Stimulated activated CD4-positive, alpha-beta T cell treated with anti-CD3 and anti-CD28 coated beads, Interleukin-15, amount 100 ng/mL, for 1 hour (primary cell): Measurements from ENCODE around the gene PHF21B.
"Not testable (repeated sequence)": the region's sequence is repeated elsewhere in the genome, so short reads cannot be mapped to it uniquely, and the experiment has no call there.

Source experiments
- DNase-seq, 2 donors: peaks; one replicate each; pipeline ENCODE4 v3.0.0-alpha.2; 2020; ENCODE audit warnings: low read depth in 1 of 2, low spot score in 1 of 2

The PHF21B gene

DNA sequence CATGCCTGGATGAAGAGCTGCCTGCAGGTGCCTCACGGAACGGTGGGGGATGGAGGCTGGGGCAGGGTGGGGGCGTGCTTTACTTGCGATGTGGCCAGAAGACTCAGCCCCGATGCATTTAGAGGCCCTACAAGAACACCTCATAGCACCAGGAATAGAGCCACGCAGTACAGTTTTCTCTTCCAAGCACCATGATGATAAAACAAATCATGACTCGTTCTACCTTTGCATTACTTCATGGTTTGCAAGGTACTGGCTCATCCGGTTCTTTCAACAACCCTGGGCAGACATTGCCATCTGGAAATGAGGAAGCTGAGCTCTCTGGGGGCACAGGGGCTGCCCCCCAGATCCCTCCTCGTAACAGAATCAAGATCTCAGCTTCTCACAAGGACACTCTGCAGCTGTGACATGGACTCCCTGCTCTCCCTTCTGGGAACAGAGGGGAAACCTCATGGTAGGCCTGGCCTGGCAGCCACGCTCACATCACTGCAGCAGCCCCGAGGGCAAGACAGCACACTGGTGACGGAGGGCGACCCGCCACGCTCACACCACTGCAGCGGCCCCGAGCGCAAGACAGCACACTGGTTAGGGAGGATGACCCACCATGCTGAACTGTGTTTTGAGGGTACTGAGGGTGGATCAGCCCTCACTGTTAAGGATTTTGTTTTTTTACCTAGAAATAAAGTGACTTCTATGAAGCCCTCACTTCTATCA, 46.9 kb downstream of the PHF21B start:
- no peak for DNase-seq

DNA sequence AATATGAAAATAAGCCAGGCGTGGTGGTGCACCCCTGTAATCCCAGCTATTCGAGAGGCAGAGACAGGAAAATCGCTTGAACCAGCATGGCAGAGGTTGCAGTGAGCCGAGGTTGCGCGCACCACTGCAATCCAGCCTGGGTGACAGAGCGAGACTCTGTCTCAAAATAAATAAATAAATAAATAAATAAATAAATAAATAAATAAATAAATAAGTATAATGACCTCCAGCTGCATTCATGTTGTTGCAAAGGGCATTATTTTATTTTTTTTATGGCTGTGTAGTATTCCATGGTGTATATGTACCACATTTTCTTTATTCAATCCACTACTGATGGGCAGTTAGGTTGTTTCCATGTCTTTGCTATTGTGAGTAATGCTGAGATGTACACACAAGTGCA, 48.1 kb downstream of the PHF21B start:
- not testable (repeated sequence) for DNase-seq

DNA sequence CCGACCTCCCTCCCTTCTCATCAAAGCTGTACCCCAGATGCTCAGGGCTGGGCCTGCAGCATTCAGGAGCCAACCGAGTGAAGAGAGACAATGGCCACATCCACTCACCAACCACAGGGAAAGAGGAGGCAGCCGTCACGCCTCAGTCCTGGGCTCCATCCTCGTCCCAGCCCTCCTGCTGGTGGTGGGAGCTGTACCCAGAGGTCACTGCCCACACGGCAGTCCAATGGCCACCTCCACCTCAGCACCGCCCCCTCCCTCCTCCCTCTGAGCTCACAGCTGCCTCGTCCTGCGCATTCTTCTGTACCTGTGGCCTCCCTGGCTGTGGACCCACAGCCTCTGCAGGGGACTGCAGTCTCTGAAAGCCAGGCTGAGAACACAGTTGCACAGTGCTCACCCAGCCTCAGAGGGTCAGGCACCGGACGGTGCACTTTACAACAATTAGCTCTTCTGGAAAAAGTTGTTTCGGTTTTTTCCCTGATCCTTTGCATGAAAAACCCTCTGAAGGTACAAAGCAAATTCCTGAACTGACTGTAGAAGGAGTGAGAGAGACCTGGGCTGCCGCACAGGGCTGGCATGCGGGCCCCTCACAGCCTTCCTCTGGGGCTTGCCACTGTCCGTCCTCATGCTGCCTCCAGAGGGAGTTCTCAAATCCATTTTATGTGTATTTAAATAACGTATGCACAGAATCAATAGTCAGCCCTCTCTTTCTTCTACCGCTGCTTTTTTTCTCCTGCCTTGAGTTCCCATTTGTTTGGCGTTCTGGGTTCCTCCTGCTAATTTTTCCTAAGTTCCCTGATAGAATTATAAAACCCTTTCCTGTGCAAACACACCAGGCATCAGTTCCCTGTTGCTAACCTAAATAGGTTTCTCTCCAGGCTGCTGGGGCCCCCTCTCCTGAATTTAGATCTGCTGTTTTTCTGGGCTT, 52.7 kb downstream of the PHF21B start:
- DNase-seq: no peak

DNA sequence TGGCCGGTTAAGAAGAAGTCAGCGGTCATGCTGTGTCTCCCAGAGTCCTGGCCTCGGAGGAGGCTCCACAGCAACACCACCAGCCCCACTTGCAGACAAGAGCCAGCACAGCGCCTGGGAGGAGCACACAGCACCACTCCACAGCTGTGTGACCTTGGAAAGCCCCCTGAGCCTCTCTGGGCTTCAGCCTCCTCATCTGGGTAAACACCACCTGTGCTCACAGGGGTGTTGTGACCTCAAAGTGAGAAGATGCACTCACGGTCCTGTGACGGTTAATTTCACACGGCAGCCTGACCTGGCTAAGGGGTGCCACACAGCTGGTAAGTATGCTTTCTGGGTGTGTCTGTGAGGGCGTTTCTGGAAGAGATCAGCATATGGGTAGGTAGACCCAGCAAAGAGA, 54.7 kb downstream of the PHF21B start:
- DNase-seq: no peak

DNA sequence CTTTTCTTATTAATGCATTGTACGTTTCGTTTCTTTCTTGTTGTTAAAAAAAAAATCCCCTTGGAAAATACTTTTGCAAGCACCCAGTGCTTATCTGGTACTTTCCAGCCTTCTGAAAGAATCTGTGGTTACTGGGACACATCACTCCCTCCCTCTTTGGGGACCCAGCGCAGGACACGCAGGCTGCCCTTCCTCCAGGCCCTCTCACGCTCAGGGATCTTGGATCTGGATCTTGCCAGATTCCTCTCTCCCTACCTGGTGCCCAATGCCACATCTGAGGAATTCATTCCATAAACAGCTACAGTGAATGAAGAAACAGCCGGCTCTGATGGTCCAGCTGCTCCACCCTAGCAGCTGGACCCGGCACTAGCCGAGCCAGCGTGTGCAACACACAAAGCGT, 55.7 kb downstream of the PHF21B start:
- no peak for DNase-seq

DNA sequence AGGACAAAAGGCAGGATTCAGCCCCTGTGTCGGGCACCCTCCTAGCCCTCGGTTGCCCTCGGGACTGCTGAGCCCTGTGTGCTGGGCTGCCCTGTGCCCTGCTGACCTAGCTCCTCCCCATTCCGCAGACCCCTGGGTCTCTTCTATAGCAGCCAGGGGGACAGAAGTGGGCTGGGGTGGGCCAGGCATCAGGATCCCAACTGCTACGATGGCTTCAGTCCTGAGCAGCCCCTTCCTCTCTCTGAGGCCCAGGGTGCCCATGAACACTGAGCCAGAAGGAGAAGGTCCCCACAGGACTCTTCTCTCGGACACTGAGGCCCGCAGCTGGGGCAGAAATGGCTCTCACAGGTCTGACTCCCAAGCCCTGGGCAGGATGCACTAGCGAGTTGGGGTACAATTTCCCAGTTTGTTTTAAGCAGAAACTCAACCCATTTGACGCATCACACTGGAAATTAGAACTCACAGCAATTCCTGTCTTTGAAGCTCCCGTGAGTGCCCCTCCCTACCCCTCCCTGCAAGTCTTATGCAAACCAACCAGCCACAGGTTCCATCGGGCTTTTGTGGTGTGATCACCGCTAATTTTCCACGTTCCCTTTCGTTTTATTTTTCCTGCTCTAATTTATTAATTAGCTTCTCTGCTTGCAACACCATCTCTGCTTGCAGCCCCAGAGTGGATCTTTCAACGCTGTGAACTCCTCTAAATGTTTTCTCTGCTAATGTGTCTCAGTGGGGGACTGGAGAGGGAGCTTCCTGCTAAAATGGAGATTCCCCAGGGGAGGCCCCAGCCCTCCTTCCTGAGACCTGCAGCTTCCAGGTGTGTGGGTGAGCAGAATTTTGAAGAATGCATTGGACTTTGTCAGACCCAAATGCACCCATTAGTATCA, 56.7 kb downstream of the PHF21B start:
- DNase-seq: no peak

DNA sequence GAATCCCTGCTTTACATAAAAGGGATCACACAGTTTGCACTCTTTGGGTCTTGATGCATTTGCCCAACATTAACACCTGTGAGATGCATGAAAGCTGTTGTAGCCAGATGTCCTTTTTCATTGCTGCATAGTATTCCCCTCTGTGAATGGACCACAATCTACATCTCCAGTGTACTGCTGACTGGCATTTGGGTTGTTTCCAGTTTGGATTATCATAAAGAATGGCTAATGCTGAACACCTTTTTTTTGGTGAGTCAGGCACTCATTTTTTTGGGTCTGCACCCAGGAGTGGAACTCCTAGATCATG, 58.3 kb downstream of the PHF21B start:
- no peak for DNase-seq

DNA sequence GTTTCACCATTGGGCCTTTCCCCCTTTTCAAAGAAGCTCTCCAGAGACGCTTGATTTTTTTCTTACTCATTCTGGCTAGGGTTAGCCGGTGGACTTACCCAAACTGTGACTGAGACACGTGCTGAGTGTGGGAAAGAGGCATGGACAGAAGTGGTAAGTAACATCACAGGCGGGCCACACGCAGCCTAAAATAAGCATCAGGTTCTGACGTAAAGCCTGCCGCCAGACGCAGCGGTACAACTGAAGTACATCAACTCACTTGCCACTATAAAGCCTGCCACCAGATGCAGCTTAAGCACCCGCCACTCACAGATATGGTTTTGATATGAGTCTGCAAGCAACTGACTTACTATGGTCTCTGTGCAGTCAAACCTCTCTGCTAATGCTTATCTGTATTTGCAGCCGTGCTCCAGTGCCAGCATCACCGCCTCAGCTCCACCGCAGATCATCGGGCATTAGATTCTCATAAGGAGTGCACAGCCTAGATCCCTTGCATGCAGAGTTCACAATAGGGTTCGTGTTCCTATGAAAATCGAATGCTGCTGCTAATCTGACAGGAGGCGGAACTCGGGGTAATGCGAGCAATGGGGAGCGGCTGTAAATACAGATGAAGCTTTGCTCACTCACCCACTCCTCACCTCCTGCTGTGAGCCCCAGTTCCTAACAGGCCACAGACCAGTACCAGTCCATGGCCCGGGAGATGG, 58.8 kb downstream of the PHF21B start:
- DNase-seq: no peak

DNA sequence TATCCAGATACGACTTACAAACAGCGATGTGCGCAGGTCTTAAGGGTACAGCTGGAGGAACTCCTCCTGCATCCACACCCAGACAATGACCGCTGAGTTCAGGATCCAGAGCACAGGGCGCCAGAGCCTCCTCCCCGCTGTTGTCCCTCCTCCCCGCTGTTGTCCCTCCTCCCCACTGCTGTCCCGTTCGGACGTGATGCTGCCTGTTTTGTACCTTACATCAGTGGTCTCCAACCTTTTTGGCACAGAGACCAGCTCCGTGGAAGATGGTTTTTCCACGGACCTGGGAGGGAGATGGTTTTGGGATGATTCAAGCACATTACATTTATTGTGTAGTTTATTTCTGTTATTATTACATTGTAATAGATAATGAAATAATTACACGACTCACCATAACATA, 62.0 kb downstream of the PHF21B start:
- no peak for DNase-seq

DNA sequence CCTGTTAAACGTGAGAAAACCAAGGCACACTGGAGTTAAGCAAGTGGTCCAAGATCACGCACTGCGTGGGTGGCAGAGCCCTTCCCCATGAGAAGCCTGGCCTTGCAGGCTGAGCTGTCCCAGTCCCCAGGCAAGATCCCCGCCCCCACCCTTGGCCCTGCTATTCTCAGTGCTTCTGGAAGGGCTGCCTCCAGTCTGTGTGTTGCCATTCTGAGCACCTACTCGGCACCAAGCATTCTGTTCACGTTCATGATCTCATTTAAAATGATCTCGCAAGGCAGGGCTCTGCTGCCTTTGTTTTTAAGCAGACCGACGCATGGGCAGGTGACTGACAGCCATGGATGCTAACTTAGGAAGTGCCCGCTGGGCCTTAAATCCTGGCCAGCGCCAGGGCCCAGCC, 62.8 kb downstream of the PHF21B start:
- no peak for DNase-seq

DNA sequence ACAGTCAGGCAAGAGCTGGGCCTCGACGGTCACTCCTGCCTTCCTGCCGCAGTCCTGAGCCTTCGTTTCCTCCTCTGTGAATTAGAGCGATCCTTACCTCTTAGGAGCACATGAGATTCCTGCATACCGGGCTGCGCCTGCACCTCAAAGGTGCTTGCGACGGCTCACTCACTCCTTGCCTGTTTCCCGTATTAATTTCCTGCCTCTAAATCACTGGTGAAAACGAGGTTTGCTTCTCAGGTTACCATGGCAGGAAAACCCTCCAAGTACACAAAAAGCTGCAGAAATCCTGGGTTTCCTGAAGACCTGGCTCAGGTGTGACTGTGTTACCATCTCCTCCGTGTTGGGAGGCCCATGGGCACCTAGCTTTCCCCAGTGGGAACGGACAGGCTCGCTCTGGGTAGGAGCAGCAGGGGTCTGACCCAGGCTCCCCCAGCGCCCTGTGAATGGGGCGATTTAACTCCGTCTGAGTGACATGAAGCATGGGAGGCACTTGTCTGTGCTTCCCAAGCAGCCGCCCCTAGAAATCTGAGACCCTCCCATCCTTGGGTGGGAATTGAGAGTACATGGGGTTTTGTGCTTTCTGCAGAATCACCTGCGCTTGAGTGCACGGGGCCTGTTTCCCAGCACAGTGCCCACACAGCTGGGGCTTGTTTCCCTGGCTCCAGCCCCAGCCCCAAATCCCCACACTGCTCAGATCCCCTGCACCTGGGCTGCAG, 64.8 kb downstream of the PHF21B start:
- no peak for DNase-seq

DNA sequence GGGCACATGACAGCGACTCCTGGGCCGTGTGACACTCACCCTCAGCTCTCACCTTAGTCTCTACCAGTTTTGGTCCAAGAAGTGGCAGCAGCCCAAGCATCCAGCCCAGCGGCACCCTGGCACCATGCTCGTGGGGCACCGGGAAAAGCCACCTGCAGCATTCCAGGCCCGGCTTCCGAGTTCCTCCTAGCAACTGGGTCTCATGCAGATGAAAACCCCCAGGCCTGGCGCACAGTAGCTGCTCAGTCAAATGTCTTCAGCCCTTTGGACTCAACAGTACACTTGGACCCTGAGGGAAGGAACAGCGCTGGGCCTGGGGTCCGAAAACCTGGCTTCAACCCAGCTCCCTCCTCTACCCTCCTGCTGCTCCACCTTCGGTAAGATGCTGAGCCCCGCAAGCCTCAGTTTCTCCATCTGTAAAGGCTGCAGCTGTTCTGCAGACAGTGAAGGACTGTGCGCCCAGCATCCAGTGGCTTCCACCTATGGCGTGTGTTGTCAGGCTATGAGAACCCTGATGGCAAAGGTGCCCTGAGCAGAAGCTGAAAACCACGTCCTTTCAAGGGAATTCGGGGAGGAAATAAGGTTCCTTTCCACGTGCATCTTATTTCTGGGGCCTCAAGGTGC, 66.0 kb downstream of the PHF21B start:
- no peak for DNase-seq

DNA sequence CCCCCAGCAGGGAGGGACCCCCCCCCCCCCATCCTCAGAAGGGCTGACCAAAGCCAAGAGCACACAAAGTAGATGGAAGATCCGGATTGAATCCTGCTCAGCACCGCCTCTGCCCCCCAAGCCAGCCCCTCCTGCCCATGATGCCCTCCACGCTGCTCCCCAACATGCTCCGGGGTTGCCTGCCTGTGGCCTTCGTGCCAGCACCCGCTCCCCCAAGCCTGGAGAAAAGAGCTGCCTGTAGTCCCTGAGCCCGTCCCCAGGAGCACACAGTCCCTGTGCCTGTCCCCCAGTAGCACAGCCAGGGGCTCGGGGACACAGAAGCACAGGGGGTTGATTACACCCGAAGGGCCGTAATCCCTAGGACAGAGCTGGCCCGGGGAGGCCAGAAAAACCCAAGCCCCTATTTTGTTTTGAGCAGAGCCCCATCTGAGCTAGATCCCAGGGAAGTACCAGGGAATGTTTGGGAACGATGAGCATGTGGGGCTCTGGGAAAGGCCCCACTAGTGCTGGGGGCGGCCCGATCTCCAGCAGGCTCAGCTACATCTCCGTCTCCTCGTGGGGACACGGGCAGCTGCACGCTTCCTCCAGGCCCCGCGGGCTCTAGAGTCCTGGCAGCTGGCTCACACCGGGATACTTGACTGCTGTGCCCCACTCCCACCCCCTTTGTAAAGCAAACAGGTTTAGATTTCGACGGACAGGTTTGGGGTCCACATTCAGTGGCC, 66.7 kb downstream of the PHF21B start:
- DNase-seq: no peak

DNA sequence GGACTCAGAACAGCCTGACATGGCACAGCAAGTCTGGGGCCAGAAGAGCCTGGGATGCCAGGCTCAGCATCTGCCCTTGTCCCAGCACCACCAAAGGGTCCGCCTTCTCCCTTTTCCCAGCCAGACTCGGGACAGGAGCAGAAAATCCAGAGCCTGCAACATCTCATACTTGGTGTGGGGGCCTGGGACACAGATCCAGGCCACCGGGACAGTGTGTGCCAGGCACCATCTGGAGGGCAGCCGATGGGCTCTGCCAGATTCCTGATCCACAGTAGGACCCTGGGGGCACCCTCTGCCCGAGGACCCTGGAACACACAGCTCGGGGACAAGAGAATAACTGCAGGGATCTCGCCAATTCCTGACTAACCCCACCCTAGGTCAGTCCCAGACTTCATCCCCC, 67.7 kb downstream of the PHF21B start:
- no peak for DNase-seq

DNA sequence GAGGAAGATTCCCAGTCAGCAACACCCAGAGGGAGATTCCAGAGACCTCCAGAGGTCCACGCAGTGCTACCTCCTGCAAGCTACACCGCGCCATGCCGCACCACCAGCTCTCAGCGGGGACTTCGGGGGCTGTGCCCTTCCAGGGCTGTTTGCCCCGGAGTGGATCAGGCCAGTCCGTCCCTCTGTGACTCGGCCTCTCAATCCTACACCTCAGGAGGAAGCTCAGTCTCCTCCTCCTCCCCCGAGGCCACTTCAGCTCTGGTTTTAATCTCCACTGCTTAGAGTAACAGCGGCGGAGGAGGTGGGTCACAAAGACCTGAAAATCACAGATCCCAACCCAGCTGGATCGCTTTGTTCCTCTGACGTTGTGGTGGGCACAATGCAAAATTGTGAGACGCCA, 68.6 kb downstream of the PHF21B start:
- DNase-seq: no peak

DNA sequence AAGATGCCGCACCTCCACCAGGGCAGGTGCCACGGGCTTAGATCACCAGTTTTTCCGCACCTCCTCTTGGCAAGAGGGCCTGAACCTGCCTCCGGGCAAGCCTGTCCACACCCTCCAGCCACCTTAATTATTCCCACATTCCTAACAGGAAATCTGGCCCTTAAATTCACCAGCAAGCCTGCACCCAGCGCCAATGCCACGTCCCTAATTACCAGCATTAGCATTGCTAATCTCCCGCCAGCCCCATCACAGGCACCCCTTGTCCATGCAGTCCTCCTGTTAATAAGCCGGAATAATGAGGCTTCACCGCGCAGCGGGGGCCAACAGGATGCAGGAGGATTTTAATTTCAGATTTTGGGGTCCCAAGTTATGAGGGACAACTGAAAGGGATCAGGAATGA, 69.7 kb downstream of the PHF21B start:
- no peak for DNase-seq

DNA sequence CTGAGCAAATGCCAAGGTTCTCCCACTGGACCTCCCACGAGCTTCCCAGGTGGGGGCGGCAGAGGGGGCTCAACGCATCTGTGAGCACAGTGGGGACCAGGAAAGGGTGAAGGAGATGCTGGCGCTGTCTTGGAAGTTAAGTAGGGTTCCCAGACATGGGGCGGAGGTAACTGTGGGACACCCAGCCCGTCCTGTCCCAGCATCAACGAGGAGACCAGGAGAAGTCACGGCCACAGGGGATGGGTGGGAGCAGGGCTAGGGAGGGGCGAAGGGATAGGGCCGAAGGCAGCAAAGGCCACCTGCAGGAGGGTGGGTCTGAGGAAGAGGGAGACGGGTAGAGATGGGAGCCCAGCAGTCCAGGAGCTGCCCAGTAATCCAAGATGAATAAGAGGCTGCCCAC, 70.4 kb downstream of the PHF21B start:
- DNase-seq: no peak

DNA sequence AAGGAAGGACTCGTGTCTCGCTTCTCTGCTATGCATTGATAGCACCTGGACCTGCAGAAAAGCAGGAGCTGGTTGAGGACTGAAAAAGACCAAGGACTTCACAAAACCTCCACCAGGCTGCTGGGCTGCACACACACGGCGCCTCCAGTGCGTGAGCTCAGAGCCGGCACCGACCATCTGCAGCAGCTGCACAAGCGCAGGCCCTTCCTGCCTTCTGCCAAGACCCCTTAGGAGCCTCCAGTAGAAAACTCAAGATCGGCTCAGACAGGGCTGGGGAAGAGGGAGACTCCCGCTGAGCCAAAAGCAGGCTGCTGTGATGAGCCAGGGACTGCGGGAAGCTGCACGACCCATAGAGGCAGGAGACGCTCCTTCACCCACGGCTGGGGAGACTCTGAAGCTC, 70.9 kb downstream of the PHF21B start:
- no peak for DNase-seq

DNA sequence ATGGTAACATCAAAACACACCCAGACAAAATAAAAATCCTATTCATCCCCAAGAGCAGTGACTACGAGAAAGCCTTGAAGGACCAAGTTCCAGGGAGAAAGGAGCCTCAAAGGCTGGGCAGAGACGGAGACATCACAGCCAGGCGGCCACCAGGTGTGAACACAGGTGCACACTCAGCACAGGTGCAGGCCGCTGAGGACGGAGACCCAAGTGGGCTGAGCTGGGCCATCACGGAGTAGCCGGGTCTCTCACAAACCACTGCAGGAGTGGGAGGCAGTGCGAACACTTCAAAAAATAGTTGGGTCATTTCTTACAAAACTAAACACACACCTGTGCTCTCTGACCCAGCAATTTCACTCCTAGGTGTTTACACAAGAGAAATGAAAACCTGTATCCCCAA, 72.6 kb downstream of the PHF21B start:
- no peak for DNase-seq
